HEK293T (cell line): ENCODE measurements around the gene PDZD8.

Experiments
- BHLHE40 ChIP-seq: fragments of 450-650 bp; IDR thresholded peaks from 2 replicates; pipeline ENCODE4 v1.6.1; 2016; ENCODE audit warnings: mild to moderate bottlenecking, moderate library complexity, borderline replicate concordance
- CTBP1 ChIP-seq: fragments of 450-650 bp; IDR thresholded peaks from 2 replicates; pipeline ENCODE4 v1.6.1; 2016; ENCODE audit warnings: borderline replicate concordance
- FOXK2 ChIP-seq: fragments of 450-650 bp; IDR thresholded peaks from 2 replicates; pipeline ENCODE4 v1.6.1; 2016; ENCODE audit warnings: mild to moderate bottlenecking
- FOXM1 ChIP-seq: fragments of 450-650 bp; IDR thresholded peaks from 2 replicates; pipeline ENCODE4 v1.6.1; 2017; ENCODE audit warnings: mild to moderate bottlenecking, borderline replicate concordance
- HDGF ChIP-seq: fragments of 450-650 bp; IDR thresholded peaks from 2 replicates; pipeline ENCODE4 v1.6.1; 2017; ENCODE audit warnings: antibody characterized with exemption, borderline replicate concordance
- NFRKB ChIP-seq: fragments of 450-650 bp; IDR thresholded peaks from 2 replicates; pipeline ENCODE4 v1.6.1; 2016; ENCODE audit warnings: mild to moderate bottlenecking, moderate library complexity
- SP1 ChIP-seq: fragments of 450-650 bp; IDR thresholded peaks from 2 replicates; pipeline ENCODE4 v1.6.1; 2017
- TARDBP ChIP-seq: fragments of 450-650 bp; IDR thresholded peaks from 2 replicates; pipeline ENCODE4 v1.6.1; 2016

GRCh38 chr10:117262903-117263293 is 112.3 kb downstream of the PDZD8 start:
- TF ChIP-seq FOXK2 (no peak), CTBP1 (no peak), HDGF (no peak), NFRKB (no peak), TARDBP (no peak), SP1 (no peak), FOXM1 (no peak), BHLHE40 (no peak)
